PFSK-1 (cell line): ENCODE results near the gene ELMO3.

Source experiments
- FOXP2 ChIP-seq: optimal IDR thresholded peaks from 2 replicates; pipeline ENCODE3; 2011; ENCODE audit warnings: borderline replicate concordance, control low read depth, inconsistent platforms; ENCODE audit not compliant: insufficient read depth; ENCODE audit errors: extremely low read length, extremely low read depth
- POLR2AphosphoS5 ChIP-seq: IDR thresholded peaks from 2 replicates; pipeline ENCODE4 v1.6.1; 2012; ENCODE audit warnings: low read depth, mild to moderate bottlenecking, control low read depth, low read length, moderate library complexity
- SIN3A ChIP-seq: IDR thresholded peaks from 2 replicates; pipeline ENCODE4 v1.6.1; 2012; ENCODE audit warnings: mild to moderate bottlenecking, low read length, moderate library complexity, borderline replicate concordance; ENCODE audit not compliant: insufficient read depth
- TAF1 ChIP-seq: IDR thresholded peaks from 2 replicates; pipeline ENCODE4 v1.6.1; 2012; ENCODE audit warnings: low read length, control low read depth, borderline replicate concordance; ENCODE audit not compliant: insufficient read depth
- TF ChIP-seq, protein P1 (sequence below), 2 experiments: IDR thresholded peaks; 2 replicates each; pipeline versions ENCODE4 v1.6.1 to v1.8.0; 2011 to 2012; ENCODE audit warnings: low read depth in 2 of 2, low read length in 2 of 2, control low read depth in 1 of 2, inconsistent platforms in 1 of 2, mild to moderate bottlenecking in 1 of 2, moderate library complexity in 1 of 2; ENCODE audit not compliant: insufficient read depth in 1 of 2

The ELMO3 gene

DNA sequence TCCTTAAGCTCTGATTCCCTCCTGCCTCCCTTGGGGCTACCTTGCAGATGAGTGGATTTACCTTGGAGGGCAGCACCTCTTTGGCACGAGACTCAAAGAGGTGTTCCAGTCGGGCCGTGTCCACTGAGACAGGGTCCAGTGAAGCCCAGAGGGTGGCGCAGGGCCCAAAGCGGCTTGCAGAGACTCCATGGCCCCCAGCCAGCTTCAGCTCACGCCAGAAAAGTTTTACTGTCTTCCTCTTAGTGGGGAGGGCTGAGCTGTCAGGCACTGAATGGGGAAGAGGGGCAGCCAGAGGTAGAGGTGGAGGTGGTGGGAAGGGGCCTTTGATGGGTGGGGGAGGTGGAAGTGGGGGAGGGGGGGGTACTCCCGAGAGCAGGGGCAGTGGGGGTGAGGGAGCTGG is 34.7 kb downstream of the ELMO3 start:
- TF ChIP-seq TAF1 (no peak), SIN3A (no peak), FOXP2 (no peak), POLR2AphosphoS5 (no peak)
- TF ChIP-seq, protein P1, sequence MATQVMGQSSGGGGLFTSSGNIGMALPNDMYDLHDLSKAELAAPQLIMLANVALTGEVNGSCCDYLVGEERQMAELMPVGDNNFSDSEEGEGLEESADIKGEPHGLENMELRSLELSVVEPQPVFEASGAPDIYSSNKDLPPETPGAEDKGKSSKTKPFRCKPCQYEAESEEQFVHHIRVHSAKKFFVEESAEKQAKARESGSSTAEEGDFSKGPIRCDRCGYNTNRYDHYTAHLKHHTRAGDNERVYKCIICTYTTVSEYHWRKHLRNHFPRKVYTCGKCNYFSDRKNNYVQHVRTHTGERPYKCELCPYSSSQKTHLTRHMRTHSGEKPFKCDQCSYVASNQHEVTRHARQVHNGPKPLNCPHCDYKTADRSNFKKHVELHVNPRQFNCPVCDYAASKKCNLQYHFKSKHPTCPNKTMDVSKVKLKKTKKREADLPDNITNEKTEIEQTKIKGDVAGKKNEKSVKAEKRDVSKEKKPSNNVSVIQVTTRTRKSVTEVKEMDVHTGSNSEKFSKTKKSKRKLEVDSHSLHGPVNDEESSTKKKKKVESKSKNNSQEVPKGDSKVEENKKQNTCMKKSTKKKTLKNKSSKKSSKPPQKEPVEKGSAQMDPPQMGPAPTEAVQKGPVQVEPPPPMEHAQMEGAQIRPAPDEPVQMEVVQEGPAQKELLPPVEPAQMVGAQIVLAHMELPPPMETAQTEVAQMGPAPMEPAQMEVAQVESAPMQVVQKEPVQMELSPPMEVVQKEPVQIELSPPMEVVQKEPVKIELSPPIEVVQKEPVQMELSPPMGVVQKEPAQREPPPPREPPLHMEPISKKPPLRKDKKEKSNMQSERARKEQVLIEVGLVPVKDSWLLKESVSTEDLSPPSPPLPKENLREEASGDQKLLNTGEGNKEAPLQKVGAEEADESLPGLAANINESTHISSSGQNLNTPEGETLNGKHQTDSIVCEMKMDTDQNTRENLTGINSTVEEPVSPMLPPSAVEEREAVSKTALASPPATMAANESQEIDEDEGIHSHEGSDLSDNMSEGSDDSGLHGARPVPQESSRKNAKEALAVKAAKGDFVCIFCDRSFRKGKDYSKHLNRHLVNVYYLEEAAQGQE (IDR thresholded peaks at IDR 0.05; ENCODE audit: insufficient read depth in 1 of 2, low read depth in 2 of 2, low read length in 2 of 2): no peak

- TF ChIP-seq SIN3A (no peak), TAF1 (no peak), FOXP2 (no peak), POLR2AphosphoS5 (no peak)
- TF ChIP-seq, protein P1 (IDR thresholded peaks at IDR 0.05; ENCODE audit: insufficient read depth in 1 of 2, low read depth in 2 of 2, low read length in 2 of 2): no peak
These were observed 35.3 kb downstream of the ELMO3 start for GRCh38 chr16:67234180-67234597.

DNA sequence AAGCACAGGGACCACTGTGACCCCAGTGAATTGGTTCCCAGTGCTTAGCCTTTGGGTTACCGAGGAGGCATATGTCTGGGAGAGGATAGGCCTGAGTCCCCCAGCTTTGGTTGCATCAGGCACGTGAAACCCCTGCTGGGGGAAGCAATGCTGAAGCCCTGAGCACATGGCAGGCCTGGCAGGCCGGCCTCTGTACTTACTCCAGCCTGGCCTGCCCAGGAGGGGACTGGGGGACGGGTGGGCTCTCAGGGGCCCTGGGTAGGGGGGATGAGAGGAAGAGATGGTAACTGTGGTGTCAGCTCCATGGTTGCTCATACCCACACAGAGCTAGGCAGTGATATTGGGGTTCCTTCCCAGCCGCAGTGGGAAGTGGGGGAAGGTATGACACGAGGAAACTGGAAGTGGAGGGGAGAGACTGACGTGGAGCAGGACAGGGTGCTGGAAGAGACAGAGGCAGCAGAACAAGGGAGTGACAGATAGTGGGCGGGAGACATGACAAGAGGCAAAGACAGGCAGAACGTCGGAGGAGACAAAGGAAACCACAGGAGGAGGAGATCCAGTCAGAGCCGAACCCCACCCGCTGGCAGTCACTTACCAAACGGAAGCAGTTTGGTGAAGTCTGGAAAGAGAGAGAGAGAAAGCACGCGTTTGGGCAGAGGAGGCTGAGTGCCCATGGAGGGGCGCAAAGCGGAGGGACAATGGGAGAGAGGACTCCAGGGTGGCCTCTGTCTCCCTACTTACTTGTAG is 37.1 kb downstream of the ELMO3 start:
- TF ChIP-seq POLR2AphosphoS5 (no peak), FOXP2 (no peak), TAF1 (no peak), SIN3A (no peak)
- TF ChIP-seq, protein P1 (IDR thresholded peaks at IDR 0.05; ENCODE audit: insufficient read depth in 1 of 2, low read depth in 2 of 2, low read length in 2 of 2): no peak

DNA sequence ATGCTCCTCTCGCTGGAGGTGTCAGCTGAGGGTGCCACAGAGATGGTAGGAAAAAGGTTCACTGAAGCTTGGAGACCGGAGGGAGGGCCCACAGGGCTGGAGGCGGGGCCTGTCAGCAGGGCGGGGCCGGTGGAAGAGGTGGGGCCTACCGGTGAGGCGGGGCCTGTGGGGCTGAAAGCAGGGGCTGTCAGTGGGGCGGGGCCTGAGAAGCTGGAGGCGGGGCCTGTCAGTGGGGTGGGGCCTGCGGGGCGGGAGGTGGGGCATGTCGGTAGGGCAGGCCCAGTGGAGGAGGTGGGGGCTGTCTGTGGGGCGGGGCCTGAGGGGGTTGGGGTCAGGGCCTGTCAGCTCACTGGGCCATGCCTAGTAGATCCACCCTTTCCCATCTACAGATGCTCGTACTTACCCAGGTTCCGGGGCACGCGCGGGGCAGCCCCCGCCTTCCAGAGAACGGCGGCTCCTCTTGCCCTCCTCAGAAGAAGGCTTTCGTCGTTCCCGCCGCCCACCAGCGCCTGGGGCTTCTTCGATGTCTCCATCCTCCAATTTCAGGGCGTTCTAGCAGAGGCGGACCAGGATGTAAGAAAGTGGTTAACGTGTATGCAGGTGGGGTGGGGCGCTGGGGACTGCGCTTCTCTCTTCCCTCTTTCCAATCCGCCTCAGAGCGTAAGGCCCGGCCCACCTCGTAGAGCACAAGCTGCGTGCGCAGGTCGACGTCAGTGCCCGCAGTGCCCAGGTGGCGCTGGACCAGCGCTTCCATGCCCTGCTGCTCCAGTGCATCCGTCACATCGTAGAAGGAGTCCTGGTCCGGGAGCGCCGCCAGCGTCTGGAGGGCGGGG is 37.8 kb downstream of the ELMO3 start:
- TF ChIP-seq, protein P1 (IDR thresholded peaks at IDR 0.05; ENCODE audit: insufficient read depth in 1 of 2, low read depth in 2 of 2, low read length in 2 of 2): no peak
